Activated CD4-positive, alpha-beta T cell treated with anti-CD3 and anti-CD28 coated beads, Interleukin-2, amount 50 U/mL, for 1 hour (primary cell): Measurements from ENCODE around the gene TAGAP.
"Not testable (repeated sequence)": the region's sequence is repeated elsewhere in the genome, so short reads cannot be mapped to it uniquely, and the experiment has no call there.

Experiments
- DNase-seq: peaks from one replicate; pipeline ENCODE4 v3.0.0-alpha.2; 2020

TAGAP gene

DNA sequence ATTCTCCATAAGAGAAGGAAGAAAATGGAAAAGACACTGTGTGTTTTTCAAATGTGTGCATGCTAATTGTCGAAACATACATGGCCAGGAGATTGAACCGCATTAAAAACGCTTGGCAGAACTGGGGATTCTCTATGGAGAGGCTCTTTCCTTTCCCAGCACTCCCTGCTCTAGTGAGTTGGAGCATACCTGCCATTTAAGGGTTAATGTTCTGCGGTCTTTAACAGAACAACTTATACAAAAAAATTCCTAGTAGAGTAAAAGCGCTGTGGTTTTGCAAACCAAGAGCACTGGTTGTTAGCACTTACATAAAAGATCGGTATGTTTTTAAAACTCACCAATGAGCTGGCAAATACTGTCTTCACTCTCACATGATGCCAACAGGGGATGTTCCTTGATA is 1.5 kb downstream of the TAGAP start:
- no peak for DNase-seq

DNA sequence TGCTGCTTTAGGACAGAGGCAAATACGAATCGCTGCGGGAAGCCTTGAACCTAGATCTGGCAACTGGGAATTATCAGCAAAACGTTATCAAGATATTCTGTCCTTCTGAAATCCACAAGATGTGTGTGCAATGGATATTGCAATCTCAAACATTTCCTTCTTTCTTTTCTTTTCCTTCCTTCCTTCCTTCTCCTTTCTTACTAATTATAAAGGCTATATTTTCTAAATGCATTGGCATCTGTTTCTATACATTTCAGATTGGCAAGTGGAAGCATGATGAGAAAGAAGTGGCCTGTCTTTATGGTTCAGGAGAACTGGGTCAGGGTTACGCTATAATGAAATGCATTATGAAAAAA is 2.0 kb downstream of the TAGAP start:
- DNase-seq: no peak

- DNase-seq: peak; percentile 67
Measured at GRCh38 chr6:159042003-159042825, 2.6 kb downstream of the TAGAP start.

- no peak for DNase-seq
Measured at GRCh38 chr6:159041181-159041580, 3.6 kb downstream of the TAGAP start.

DNA sequence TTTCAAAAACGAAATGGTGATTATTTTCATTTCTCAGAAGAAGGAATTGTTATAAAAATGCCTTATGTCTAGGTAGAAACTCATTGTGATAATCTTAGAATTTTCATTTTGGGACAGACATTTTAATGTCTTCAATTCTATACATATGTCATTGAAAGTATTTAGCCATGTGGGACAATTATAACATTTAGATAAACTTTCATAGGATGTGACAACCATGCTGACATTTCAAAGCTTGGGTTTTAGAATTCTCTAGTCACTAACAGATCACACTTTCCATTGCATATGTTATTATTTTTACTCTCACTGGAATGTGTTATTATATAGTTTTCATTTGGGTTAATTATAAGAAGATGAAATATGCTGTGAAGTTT is 4.9 kb downstream of the TAGAP start:
- no peak for DNase-seq

DNA sequence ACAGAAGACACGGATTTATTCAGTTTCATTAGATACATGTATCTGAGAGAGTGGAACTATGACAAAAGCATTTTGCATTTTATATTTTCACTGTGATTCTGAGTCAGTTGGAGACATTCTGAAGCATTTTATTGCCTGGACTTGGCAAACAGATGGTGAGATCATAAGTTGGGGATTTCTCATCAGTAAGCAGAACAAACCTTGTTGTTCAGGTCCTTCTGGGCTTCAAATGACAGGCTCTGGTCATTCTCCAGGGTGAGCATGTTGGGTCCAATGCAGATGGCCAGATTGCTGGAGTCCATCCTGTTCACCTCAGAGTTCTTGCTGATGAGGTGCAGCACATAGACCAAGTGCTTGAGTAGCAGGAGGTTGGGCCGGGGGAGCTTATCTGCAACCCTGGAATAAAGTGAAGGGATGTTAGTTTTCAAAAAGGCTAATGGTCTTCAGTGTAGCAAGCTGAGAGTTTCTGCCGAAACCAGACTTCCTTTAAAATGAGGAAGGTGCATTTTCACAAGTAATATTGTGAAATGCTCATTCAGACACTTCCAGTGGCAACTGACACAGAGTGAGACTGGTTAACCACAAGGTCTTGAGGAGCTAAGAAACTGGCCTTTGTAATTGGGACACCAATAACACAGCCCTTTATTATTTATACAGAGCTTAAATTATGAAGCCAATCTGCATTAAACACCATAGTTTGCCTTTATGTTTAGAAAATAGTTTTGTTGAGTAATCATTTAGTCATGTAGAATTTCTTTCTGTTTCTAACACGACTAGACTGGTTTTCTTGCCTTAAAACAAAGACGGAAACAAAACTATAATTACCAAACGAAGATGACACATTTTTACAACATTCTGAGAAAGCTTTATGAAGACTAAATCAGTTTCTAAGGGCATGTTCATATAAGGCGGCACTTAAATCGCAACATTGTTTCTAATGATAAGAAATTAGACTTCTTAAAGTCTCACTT is 5.6 kb downstream of the TAGAP start:
- DNase-seq: peak; percentile 15

DNA sequence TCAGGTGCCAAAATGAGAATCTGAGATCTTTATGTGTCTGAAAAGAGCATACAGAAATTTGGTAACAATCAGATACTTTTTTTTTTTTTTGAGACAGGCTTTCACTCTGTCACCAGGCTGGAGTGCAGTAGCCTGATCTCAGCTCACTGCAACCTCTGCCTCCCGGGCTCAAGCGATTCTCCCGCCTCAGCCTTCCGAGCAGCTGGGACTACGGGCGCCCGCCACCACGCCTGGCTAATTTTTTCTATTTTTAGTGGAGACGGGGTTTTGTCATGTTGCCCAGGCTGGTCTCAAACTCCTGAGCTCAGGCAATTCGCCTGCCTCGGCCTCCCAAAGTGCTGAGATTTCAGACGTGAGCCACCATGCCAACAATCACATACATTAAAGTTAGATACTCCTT is 6.5 kb downstream of the TAGAP start:
- DNase-seq: not testable (repeated sequence)

- DNase-seq: no peak
Measured at GRCh38 chr6:159037756-159038290, 7.0 kb downstream of the TAGAP start.

- DNase-seq: peak; percentile 38
Measured at GRCh38 chr6:159036673-159037072, 8.1 kb downstream of the TAGAP start.

- peak; percentile 31 for DNase-seq
Measured at GRCh38 chr6:159035891-159036290, 8.9 kb downstream of the TAGAP start.

DNA sequence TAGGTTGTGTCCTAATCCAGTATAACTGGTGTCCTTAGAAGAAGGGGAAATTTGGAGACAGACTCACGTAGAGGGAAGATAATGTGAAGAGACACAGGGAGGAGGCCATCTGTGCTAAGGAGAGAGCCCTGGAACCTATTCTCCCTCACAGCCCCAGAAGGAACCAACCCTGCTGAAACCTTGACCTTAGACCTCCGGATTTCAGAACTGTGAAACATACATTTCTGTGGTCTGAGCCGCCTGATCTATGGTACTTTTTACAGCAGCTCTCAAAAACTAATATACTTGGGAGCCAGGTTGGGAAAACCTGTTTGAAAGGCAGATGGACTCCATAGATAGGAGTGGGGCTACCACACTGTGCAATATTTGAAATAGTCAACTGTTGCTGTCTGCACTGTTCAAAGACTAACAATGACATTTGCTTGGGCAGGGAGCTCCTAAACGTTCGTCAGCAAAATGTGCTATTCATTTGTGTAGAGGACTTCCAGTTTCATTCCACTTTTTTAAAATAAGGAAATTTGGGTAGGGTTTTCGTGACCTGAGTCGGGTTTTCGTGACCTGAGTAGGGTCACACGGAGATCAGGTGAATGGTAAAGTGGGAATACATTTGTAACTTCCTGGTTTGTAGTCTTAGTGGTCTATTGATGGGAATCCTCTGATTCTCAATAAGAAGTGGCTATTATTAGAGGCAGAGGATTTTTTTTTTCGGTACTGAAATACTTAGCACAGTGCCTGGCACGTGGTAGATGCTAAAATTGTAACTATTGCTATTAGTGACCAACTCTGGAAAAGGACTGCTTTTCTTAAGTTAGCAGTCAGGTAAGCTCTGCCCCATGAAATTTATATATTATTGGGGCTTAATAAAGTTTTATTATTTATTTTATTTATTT is 11.4 kb downstream of the TAGAP start:
- DNase-seq: no peak

GRCh38 chr6:159031846-159032245 is 12.9 kb downstream of the TAGAP start:
- no peak for DNase-seq

DNA sequence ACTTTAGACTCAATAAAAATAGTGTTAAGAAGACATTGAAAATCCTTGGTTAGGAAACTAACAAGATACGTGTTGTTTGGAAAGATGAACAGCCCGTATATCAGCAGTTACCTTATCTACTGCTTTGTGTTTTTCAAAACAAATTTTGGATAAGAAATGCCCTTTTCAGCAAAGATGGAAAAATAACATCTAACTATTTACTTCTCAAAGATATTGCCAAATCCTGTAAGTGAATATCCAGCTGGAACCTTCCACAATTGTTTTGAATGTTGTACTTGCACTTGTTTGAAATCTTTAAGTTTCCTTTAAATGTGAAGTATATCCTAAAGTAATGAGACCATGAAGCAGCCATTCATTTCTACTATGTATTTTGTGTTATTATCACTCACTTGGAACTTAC is 14.6 kb downstream of the TAGAP start:
- no peak for DNase-seq

- DNase-seq: not testable (repeated sequence)
Measured at GRCh38 chr6:159025224-159025623, 19.6 kb downstream of the TAGAP start.

GRCh38 chr6:159023893-159024292 is 20.9 kb downstream of the TAGAP start:
- DNase-seq: no peak

GRCh38 chr6:159020011-159020410 is 24.8 kb downstream of the TAGAP start:
- no peak for DNase-seq

DNA sequence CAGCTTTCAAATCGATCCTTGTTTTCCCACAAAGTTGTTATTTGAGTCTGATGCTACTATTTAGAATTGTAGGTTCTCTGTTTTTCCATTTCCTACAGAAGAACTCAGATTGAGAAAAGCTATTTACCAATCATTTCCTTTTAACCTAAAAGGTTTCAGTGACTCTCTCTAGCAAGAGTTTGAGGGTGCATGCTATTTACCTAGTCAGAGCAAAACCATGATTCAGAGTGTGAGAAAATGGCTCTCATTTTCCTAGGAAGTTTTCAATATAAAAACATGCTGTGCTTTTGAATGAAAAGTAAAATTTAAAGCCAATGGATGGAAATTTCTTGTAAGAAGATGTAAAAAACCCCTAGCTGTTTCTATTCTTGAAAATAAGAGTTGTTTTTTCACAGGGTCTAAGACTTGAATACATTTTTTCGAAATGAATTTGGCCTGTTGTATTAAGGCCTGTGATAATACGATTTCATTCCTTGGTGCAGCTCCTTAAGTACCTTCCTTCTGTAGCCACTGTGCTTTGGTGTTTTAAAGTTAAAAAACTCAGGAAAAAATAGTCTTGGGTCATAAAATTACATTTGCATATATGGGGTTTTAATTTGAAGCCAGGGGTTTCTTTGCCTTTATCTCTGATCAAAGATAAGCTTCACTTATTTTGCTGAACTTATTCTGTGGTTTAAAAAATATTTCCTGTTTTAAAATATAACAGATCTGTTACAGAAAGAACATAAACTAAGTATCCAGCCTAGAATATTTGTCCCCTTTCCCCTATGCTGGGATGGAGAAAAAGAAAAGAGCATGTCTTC is 26.8 kb downstream of the TAGAP start:
- DNase-seq: no peak

- DNase-seq: no peak
Measured at GRCh38 chr6:159014406-159014805, 30.4 kb downstream of the TAGAP start.

DNA sequence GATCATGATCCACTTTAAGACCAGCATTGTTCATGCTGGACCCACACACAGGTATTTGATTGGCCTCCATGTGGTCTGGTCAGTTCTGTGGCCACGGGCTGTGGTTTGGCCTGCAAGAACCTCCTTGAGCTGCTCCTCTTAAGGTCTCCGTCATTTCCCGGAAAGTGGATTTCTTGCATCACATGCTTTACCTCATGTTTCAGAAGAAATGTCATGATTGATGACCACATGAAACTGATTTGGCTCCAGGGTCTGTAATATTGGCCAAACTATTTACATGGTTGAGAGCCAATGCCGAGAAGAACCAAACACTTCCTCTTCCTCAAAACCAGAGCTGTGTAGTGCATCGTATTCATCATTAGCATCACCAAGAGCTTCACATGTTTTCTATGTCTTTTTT is 31.6 kb downstream of the TAGAP start:
- no peak for DNase-seq

- DNase-seq: no peak
Measured at GRCh38 chr6:159012201-159012600, 32.6 kb downstream of the TAGAP start.

DNA sequence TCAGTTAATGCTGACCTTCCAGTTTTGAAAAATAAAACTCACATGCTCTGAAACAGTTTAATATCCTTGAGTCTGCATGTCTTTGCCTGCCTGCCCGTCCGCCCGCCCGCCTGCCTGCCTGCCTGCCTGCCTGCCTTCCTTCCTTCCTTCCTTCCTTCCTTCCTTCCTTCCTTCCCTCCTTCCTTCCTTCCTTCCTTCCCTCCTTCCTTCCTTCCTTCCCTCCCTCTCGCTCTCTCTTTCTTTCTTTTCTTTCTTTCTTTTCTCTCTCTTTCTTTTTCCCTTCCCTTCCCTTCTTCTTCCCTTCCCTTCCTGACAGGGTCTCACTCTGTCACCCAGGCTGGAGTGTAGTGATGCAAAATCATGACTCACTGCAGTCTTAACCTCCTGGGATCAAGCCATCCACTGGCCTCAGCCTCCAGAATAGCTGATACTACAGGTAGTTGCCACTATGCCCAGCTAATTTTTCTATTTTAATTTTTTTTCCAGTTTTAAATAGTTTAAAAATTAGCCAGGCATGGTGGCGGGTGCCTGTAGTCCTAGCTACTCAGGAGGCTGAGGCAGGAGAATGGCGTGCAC is 34.7 kb downstream of the TAGAP start:
- DNase-seq: not testable (repeated sequence)
